Activated CD8-positive, alpha-beta T cell treated with anti-CD3 and anti-CD28 coated beads for 36 hours (primary cell): ENCODE results near the gene SCRT2. TPM values are rescaled to one million over a fixed set of nuclear protein-coding genes. Genes with fewer than 3 reads are reported as not detected.

Source experiments
- ATAC-seq: fragments of 200-7000 bp; cut with Tn5 transposase; one replicate; pipeline ENCODE4 v1.10.0; 2021; ENCODE audit warnings: mild to moderate bottlenecking, moderate library complexity
- CTCF ChIA-PET: fragments of 350-600 bp; sonication (Branson Sonifier 250); formaldehyde crosslinking; loops from one replicate; lab custom pipeline; 2021; ENCODE audit warnings: antibody characterized with exemption; lab: Charles Lee
- POLR2A ChIA-PET: fragments of 350-600 bp; sonication (Branson Sonifier 250); formaldehyde crosslinking; loops from one replicate; lab custom pipeline; 2021; ENCODE audit warnings: antibody characterized with exemption; lab: Charles Lee
- DNase-seq: peaks from one replicate; pipeline ENCODE4 v3.0.0-alpha.2; 2020
- H3K27ac Mint-ChIP-seq: one replicate; pipeline ENCODE4 v1.8.0; 2021; ENCODE audit warnings: mild to moderate bottlenecking, mixed read lengths
- H3K27me3 Mint-ChIP-seq: one replicate; pipeline ENCODE4 v1.8.0; 2021; ENCODE audit warnings: mixed read lengths
- H3K36me3 Mint-ChIP-seq: one replicate; pipeline ENCODE4 v1.8.0; 2021; ENCODE audit warnings: low read depth, mixed read lengths
- H3K4me1 Mint-ChIP-seq: one replicate; pipeline ENCODE4 v1.8.0; 2021; ENCODE audit warnings: low read depth, mixed read lengths
- H3K4me3 Mint-ChIP-seq: one replicate; pipeline ENCODE4 v1.8.0; 2021; ENCODE audit warnings: mild to moderate bottlenecking, moderate library complexity, mixed read lengths
- H3K9me3 Mint-ChIP-seq: one replicate; pipeline ENCODE4 v1.8.0; 2021; ENCODE audit warnings: mixed read lengths
- intact Hi-C: fragments of 100-400 bp; cut with micrococcal nuclease; formaldehyde crosslinking; loops from one replicate; pipeline ENCODE4 v1.10.0; 2022
- total RNA-seq, 2 experiments: library from RNA; stranded (reverse); gene quantifications; one replicate each; pipeline ENCODE4 v1.2.3, GENCODE V29; 2021
- TF ChIP-seq, protein P1 (sequence below): fragments of 200-600 bp; IDR thresholded peaks from one replicate; pipeline ENCODE4 v1.8.0; 2022; ENCODE audit warnings: antibody characterized with exemption, mild to moderate bottlenecking

Gene SCRT2
- total RNA-seq, 2 experiments from 2014 or later = not detected

DNA sequence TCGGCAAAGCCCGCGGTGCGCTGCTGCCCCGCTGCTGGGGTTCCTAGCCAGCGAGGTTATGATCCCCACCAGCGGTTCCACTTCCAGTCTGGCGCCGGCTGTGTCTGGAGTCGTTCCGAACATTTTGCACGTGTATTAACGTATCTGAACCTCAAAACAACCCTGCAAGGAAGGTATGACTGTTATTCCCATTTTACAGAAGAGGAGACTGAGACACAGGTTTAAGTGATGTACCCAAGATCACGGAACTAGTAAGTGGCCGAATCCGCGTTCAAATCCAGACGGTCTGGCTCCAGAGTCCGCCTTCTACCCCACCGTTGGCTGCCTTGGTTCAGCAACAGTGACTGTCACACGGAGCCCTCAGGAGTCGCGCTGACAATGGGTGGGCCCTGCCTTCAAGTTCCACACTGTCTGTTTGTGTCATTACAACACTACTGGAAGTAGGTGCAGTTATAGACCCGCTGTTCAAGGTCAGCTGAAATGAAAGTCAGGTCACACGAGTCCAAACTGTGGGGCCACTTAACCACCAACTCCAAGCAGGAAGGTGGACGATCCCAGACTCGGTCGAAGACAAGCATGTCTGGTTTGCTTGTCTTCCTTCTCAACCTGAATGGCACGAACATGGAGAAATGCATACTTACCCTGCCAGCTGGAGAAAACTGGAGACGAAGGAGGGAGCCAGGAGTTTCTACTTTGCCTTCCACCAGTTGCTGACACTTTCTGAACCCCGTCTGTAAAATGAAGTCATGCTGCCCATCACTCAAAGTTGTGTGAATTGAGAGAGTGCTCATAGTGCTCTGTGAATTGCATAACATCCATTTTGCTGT lies 21.8 kb downstream of the SCRT2 start:
- TF ChIP-seq, protein P1, sequence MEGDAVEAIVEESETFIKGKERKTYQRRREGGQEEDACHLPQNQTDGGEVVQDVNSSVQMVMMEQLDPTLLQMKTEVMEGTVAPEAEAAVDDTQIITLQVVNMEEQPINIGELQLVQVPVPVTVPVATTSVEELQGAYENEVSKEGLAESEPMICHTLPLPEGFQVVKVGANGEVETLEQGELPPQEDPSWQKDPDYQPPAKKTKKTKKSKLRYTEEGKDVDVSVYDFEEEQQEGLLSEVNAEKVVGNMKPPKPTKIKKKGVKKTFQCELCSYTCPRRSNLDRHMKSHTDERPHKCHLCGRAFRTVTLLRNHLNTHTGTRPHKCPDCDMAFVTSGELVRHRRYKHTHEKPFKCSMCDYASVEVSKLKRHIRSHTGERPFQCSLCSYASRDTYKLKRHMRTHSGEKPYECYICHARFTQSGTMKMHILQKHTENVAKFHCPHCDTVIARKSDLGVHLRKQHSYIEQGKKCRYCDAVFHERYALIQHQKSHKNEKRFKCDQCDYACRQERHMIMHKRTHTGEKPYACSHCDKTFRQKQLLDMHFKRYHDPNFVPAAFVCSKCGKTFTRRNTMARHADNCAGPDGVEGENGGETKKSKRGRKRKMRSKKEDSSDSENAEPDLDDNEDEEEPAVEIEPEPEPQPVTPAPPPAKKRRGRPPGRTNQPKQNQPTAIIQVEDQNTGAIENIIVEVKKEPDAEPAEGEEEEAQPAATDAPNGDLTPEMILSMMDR = no peak
- intact Hi-C loops = no loop called here
- peak overlapping the region; percentile 68 for H3K4me3 Mint-ChIP-seq
- H3K27ac Mint-ChIP-seq = peak overlapping the region; percentile 50
- H3K27me3 Mint-ChIP-seq = peaks cover 13% of the 10 kb centered on the region
- H3K36me3 Mint-ChIP-seq = peaks cover 6% of the 10 kb centered on the region
- ChIA-PET CTCF (interaction anchor here (3.9 kb wide), 1 partner anchor 14 kb away, joined by 17 read pairs; no protein-coding TSS in a partner anchor), POLR2A (no interaction called here)
- ATAC-seq (no peak), DNase-seq (no peak)
- no peaks in the 10 kb centered on the region for H3K9me3 Mint-ChIP-seq
- peaks cover 18% of the 10 kb centered on the region for H3K4me1 Mint-ChIP-seq

- POLR2A ChIA-PET = no interaction called here
- H3K27me3 Mint-ChIP-seq = peaks cover 10% of the 10 kb centered on the region
These were observed 22.5 kb downstream of the SCRT2 start, which contains the start of gene SRXN1 for GRCh38 chr20:653110-653589. TSS of gene SRXN1 (minus strand) at chr20:653200. CDS start at chr20:653185, 15 bp downstream.

GRCh38 chr20:652615-653109 lies 22.9 kb downstream of the SCRT2 start:
- CTCF ChIA-PET = interaction anchor here (0.5 to 1.3 kb wide), 3 partner anchors 15 to 259 kb away, joined by 3 to 4 read pairs (median 3); no protein-coding TSS in a partner anchor

More at GRCh38 chr20:653110-653589, 22.5 kb downstream of the SCRT2 start, which contains the start of gene SRXN1:
- peaks cover 13% of the 10 kb centered on the region for H3K36me3 Mint-ChIP-seq
- CTCF ChIA-PET = interaction anchor here (1.2 to 3.9 kb wide), 2 partner anchors 14 to 15 kb away, joined by 3 to 17 read pairs; no protein-coding TSS in a partner anchor
- TF ChIP-seq, protein P1 = peak; percentile 62
- H3K4me3 Mint-ChIP-seq = peak within 1 kb of the TSS; percentile 77
- no peaks in the 10 kb centered on the region for H3K9me3 Mint-ChIP-seq
- ATAC-seq (peak; percentile 93), DNase-seq (peak; percentile 89)
- H3K27ac Mint-ChIP-seq = peak within 1 kb of the TSS; percentile 79
- intact Hi-C loops = no loop called here
- peaks cover 18% of the 10 kb centered on the region for H3K4me1 Mint-ChIP-seq

GRCh38 chr20:651713-652614 lies 23.6 kb downstream of the SCRT2 start:
- DNase-seq (peak; percentile 27), ATAC-seq (no peak)
- Mint-ChIP-seq H3K36me3 (peaks cover 23% of the 10 kb centered on the region), H3K4me1 (peaks cover 18% of the 10 kb centered on the region), H3K4me3 (peak overlapping the region; percentile 77), H3K27me3 (peaks cover 7% of the 10 kb centered on the region), H3K27ac (peak overlapping the region; percentile 79), H3K9me3 (no peaks in the 10 kb centered on the region)
- intact Hi-C loops = no loop called here
- TF ChIP-seq, protein P1 = no peak
- POLR2A ChIA-PET = interaction anchor here (0.6 to 1.2 kb wide), 3 partner anchors 109 to 326 kb away, joined by 3 to 5 read pairs (median 4); no protein-coding TSS in a partner anchor
- CTCF ChIA-PET = interaction anchor here (0.5 to 2.4 kb wide), 4 partner anchors 14 to 258 kb away, joined by 3 to 8 read pairs (median 4); no protein-coding TSS in a partner anchor

More at GRCh38 chr20:652615-653109, 22.9 kb downstream of the SCRT2 start:
- H3K4me3 Mint-ChIP-seq = peak overlapping the region; percentile 77
- peak overlapping the region; percentile 79 for H3K27ac Mint-ChIP-seq
- peaks cover 18% of the 10 kb centered on the region for H3K36me3 Mint-ChIP-seq
- no peak for ATAC-seq
- POLR2A ChIA-PET = interaction anchor here (1.2 kb wide), 1 partner anchor 110 kb away, joined by 4 read pairs; no protein-coding TSS in a partner anchor
- peaks cover 18% of the 10 kb centered on the region for H3K4me1 Mint-ChIP-seq
- intact Hi-C loops = no loop called here
- DNase-seq = peak; percentile 32
- peaks cover 7% of the 10 kb centered on the region for H3K27me3 Mint-ChIP-seq
- H3K9me3 Mint-ChIP-seq = no peaks in the 10 kb centered on the region
- TF ChIP-seq, protein P1 = no peak
